ENCODE measurements around the gene CERS1. TPM values are rescaled to one million over a fixed set of nuclear protein-coding genes. Genes with fewer than 3 reads are reported as not detected.

Gene CERS1
- polyA plus RNA-seq, 1 experiment: 1.8 TPM

GRCh38 chr19:18870531-18871172 is 25.3 kb downstream of the CERS1 start:
- H3K4me3 ChIP-seq (ENCODE audit: low read depth, low read length): no peak overlapping the region
- POLR2A ChIA-PET: no interaction called here
- peaks cover 8% of the 10 kb centered on the region for H3K27me3 ChIP-seq (ENCODE audit: control insufficient read depth, insufficient read depth, low read length)
- H3K9me3 ChIP-seq (ENCODE audit: control insufficient read depth, insufficient read depth, low read length): no peaks in the 10 kb centered on the region; the same call in 1 of the 2 replicates
- no peak for DNase-seq (ENCODE audit: low read depth, low spot score)
- TF ChIP-seq CTCF (IDR thresholded peaks at IDR 0.05; ENCODE audit: low read depth, low read length): no peak
- CTCF ChIA-PET: interaction anchor here (2.0 kb wide), 1 partner anchor 23 kb away, joined by 8 read pairs; no protein-coding TSS in a partner anchor
- no peak overlapping the region for H3K27ac ChIP-seq (ENCODE audit: low read depth, low read length)

- no peak overlapping the region for H3K27ac ChIP-seq (ENCODE audit: low read depth, low read length)
- no peak for TF ChIP-seq CTCF (IDR thresholded peaks at IDR 0.05; ENCODE audit: low read depth, low read length)
- H3K27me3 ChIP-seq (ENCODE audit: control insufficient read depth, insufficient read depth, low read length): peaks cover 8% of the 10 kb centered on the region
- no peak overlapping the region for H3K4me3 ChIP-seq (ENCODE audit: low read depth, low read length)
- H3K9me3 ChIP-seq (ENCODE audit: control insufficient read depth, insufficient read depth, low read length): no peaks in the 10 kb centered on the region; the same call in 1 of the 2 replicates
- POLR2A ChIA-PET: no interaction called here
- CTCF ChIA-PET: no interaction called here
- no peak for DNase-seq (ENCODE audit: low read depth, low spot score)
Observed at GRCh38 chr19:18869781-18870530, 26.0 kb downstream of the CERS1 start.

GRCh38 chr19:18869023-18869618 is 26.8 kb downstream of the CERS1 start:
- H3K9me3 ChIP-seq (ENCODE audit: control insufficient read depth, insufficient read depth, low read length): no peaks in the 10 kb centered on the region; the same call in 1 of the 2 replicates
- H3K4me3 ChIP-seq (ENCODE audit: low read depth, low read length): no peak overlapping the region
- H3K27me3 ChIP-seq (ENCODE audit: control insufficient read depth, insufficient read depth, low read length): peaks cover 8% of the 10 kb centered on the region
- no peak for DNase-seq (ENCODE audit: low read depth, low spot score)
- CTCF ChIA-PET: no interaction called here
- no peak for TF ChIP-seq CTCF (IDR thresholded peaks at IDR 0.05; ENCODE audit: low read depth, low read length)
- no peak overlapping the region for H3K27ac ChIP-seq (ENCODE audit: low read depth, low read length)
- POLR2A ChIA-PET: no interaction called here

GRCh38 chr19:18868380-18869022 is 27.5 kb downstream of the CERS1 start:
- Histone ChIP-seq H3K27me3 (ENCODE audit: control insufficient read depth, insufficient read depth, low read length) (peaks cover 8% of the 10 kb centered on the region), H3K4me3 (ENCODE audit: low read depth, low read length) (no peak overlapping the region), H3K27ac (ENCODE audit: low read depth, low read length) (no peak overlapping the region), H3K9me3 (ENCODE audit: control insufficient read depth, insufficient read depth, low read length) (no peaks in the 10 kb centered on the region; the same call in 1 of the 2 replicates)
- CTCF ChIA-PET: no interaction called here
- TF ChIP-seq CTCF (IDR thresholded peaks at IDR 0.05; ENCODE audit: low read depth, low read length): no peak
- POLR2A ChIA-PET: no interaction called here
- no peak for DNase-seq (ENCODE audit: low read depth, low spot score)

All from AG04450 (cell line).